Measurements from ENCODE around the gene TNPO3. TPM values are rescaled to one million over a fixed set of nuclear protein-coding genes. Genes with fewer than 3 reads are reported as not detected.
A peak's percentile ranks its signal among the peaks of the same experiment; 100 is the strongest.

The TNPO3 gene
- total and polyA plus RNA-seq, 10 of the 15 experiments (the other 5 are each of a cell fraction or from before 2014, with no cell fraction given), result 17.6 to 91.8 (median 65.9) TPM

GRCh38 chr7:129010075-129010474 is 44.8 kb downstream of the TNPO3 start:
- in situ Hi-C loops (cut with MboI), result no loop called here
- H3K4me2 ChIP-seq (ENCODE audit: control insufficient read depth, insufficient read depth), result peak overlapping the region; percentile 68; the same call in 1 of the 2 replicates

More at GRCh38 chr7:129010075-129010474, 44.8 kb downstream of the TNPO3 start:
- no peaks in the 10 kb centered on the region for H4K20me1 ChIP-seq (ENCODE audit: control insufficient read depth, insufficient read depth)
- ChIA-PET CTCF (interaction anchor here (0.5 to 5.5 kb wide), 15 partner anchors 8 to 154 kb away, joined by 3 to 47 read pairs (median 4); partner anchors contain the start of gene IRF5), SMC1A (ENCODE audit: uncharacterized antibody, unreplicated experiment) (interaction anchor here (0.7 to 6.7 kb wide), 25 partner anchors 9 to 392 kb away, joined by 3 to 71 read pairs (median 7); partner anchors contain the start of genes ATP6V1F and TNPO3), POLR2A (interaction anchor here (0.6 to 3.8 kb wide), 12 partner anchors 8 to 112 kb away, joined by 3 to 25 read pairs (median 6); partner anchors contain the start of gene TNPO3), RAD21 (ENCODE audit: unreplicated experiment) (interaction anchor here (0.7 to 5.9 kb wide), 16 partner anchors 8 to 200 kb away, joined by 3 to 65 read pairs (median 7); partner anchors contain the start of genes IRF5 and TNPO3)
- H2AFZ ChIP-seq (ENCODE audit: control insufficient read depth, low read depth, low read length), result no peak overlapping the region
- H3K9ac ChIP-seq (ENCODE audit: control insufficient read depth, insufficient read depth, low read length), result peak overlapping the region; percentile 53
- TF ChIP-seq, protein P1, sequence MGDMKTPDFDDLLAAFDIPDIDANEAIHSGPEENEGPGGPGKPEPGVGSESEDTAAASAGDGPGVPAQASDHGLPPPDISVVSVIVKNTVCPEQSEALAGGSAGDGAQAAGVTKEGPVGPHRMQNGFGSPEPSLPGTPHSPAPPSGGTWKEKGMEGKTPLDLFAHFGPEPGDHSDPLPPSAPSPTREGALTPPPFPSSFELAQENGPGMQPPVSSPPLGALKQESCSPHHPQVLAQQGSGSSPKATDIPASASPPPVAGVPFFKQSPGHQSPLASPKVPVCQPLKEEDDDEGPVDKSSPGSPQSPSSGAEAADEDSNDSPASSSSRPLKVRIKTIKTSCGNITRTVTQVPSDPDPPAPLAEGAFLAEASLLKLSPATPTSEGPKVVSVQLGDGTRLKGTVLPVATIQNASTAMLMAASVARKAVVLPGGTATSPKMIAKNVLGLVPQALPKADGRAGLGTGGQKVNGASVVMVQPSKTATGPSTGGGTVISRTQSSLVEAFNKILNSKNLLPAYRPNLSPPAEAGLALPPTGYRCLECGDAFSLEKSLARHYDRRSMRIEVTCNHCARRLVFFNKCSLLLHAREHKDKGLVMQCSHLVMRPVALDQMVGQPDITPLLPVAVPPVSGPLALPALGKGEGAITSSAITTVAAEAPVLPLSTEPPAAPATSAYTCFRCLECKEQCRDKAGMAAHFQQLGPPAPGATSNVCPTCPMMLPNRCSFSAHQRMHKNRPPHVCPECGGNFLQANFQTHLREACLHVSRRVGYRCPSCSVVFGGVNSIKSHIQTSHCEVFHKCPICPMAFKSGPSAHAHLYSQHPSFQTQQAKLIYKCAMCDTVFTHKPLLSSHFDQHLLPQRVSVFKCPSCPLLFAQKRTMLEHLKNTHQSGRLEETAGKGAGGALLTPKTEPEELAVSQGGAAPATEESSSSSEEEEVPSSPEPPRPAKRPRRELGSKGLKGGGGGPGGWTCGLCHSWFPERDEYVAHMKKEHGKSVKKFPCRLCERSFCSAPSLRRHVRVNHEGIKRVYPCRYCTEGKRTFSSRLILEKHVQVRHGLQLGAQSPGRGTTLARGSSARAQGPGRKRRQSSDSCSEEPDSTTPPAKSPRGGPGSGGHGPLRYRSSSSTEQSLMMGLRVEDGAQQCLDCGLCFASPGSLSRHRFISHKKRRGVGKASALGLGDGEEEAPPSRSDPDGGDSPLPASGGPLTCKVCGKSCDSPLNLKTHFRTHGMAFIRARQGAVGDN (IDR thresholded peaks at IDR 0.05), result no peak
- TF ChIP-seq RELA (IDR thresholded peaks at IDR 0.05; ENCODE audit: borderline replicate concordance, partially characterized antibody) (no peak), CHD4 (IDR thresholded peaks at IDR 0.05) (no peak), USF1 (IDR thresholded peaks at IDR 0.05; ENCODE audit: borderline replicate concordance, extremely low read length, insufficient read depth, low read depth, low read length) (no peak), POLR2A (IDR thresholded peaks at IDR 0.05; ENCODE audit: low read depth, low read length) (no peak), MAX (IDR thresholded peaks at IDR 0.05; ENCODE audit: low read depth, low read length) (no peak), SP1 (IDR thresholded peaks at IDR 0.05; ENCODE audit: low read depth, low read length) (no peak), IKZF2 (IDR thresholded peaks at IDR 0.05) (no peak)
- TF ChIP-seq, protein P2, sequence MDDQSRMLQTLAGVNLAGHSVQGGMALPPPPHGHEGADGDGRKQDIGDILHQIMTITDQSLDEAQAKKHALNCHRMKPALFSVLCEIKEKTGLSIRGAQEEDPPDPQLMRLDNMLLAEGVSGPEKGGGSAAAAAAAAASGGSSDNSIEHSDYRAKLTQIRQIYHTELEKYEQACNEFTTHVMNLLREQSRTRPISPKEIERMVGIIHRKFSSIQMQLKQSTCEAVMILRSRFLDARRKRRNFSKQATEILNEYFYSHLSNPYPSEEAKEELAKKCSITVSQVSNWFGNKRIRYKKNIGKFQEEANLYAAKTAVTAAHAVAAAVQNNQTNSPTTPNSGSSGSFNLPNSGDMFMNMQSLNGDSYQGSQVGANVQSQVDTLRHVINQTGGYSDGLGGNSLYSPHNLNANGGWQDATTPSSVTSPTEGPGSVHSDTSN (IDR thresholded peaks at IDR 0.05; ENCODE audit: insufficient replicate concordance, low read depth, low read length), result no peak
- H3K27me3 ChIP-seq (replicated peaks in 1 of 2; ENCODE audit: control insufficient read depth in 2 of 2, insufficient read depth in 2 of 2, low read length in 1 of 2), result no peaks in the 10 kb centered on the region
- peaks cover 70% of the 10 kb centered on the region for H3K4me1 ChIP-seq (ENCODE audit: control insufficient read depth, insufficient read depth, low read length)
- 81% methylated on average over 3 of the region's 3 CpGs for WGBS (ENCODE audit: insufficient coverage, insufficient replicate concordance, low lambda C conversion rate, missing lambda C conversion rate)
- peaks cover 63% of the 10 kb centered on the region for H3K79me2 ChIP-seq (ENCODE audit: control insufficient read depth, insufficient read depth, low read length)
- FAIRE-seq, result no peak
- no TSS peak for BruUV-seq (replicated peaks)
- ATAC-seq, result no peak
- H3K36me3 ChIP-seq (ENCODE audit: control insufficient read depth in 2 of 2, insufficient read depth in 2 of 2, low read length in 1 of 2), result peaks cover 9 to 33% of the 10 kb centered on the region in 2 experiments
- H3K27ac ChIP-seq (ENCODE audit: control insufficient read depth, insufficient read depth), result peak overlapping the region; percentile 93
- H3K4me3 ChIP-seq, result no peak overlapping the region
- intact Hi-C loops (cut with micrococcal nuclease; ENCODE audit: unreplicated experiment), result no loop called here
- H3K9me3 ChIP-seq (replicated peaks; ENCODE audit: control insufficient read depth, insufficient read depth, low read length), result peaks cover 6% of the 10 kb centered on the region; the same call in 2 of the 3 replicates
- no peak for DNase-seq (ENCODE audit: low read depth, low spot score)
